ENCODE measurements around the gene MUC5B.
"Not testable (repeated sequence)": the region's sequence is repeated elsewhere in the genome, so short reads cannot be mapped to it uniquely, and the experiment has no call there.

Gene MUC5B

GRCh38 chr11:1238767-1239595 is 16.1 kb downstream of the MUC5B start:
- TF ChIP-seq CTCF (IDR thresholded peaks at IDR 0.05): no peak
- no peak overlapping the region for H3K4me3 Mint-ChIP-seq
- peaks cover 21% of the 10 kb centered on the region for H3K9me3 Mint-ChIP-seq
- H3K36me3 Mint-ChIP-seq (ENCODE audit: low read depth): no peaks in the 10 kb centered on the region
- no peak overlapping the region for H3K27ac Mint-ChIP-seq
- peaks cover 5% of the 10 kb centered on the region for H3K27me3 Mint-ChIP-seq (ENCODE audit: low read depth, poor library complexity)
- no peaks in the 10 kb centered on the region for H3K4me1 Mint-ChIP-seq
- DNase-seq: peak; percentile 89

DNA sequence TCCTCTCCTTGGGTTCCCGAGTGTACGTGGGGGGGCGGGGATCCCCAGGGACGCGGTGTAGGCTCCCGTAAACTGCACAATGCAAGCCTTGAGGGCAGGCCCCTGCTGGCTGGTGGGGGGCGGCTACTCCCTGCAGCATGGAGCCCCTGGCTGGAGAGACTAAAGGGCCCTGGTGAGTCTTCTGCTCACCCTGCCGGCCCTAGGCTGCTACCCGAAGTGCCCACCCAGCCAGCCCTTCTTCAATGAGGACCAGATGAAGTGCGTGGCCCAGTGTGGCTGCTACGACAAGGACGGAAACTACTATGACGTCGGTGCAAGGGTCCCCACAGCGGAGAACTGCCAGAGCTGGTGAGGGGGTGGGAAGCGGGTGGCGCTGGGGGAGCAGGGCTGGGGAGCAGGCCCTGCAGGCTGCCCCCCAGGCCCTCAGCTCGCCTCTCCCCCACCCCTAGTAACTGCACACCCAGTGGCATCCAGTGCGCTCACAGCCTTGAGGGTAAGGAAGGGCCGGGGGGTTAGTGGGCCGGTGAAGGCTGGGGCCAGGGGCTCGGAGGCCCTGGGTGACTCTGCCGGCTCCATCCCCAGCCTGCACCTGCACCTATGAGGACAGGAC is 16.8 kb downstream of the MUC5B start:
- no peak for DNase-seq
- no peak overlapping the region for H3K27ac Mint-ChIP-seq
- H3K4me1 Mint-ChIP-seq: no peaks in the 10 kb centered on the region
- H3K27me3 Mint-ChIP-seq (ENCODE audit: low read depth, poor library complexity): peaks cover 5% of the 10 kb centered on the region
- H3K9me3 Mint-ChIP-seq: peaks cover 24% of the 10 kb centered on the region
- H3K4me3 Mint-ChIP-seq: no peak overlapping the region
- no peaks in the 10 kb centered on the region for H3K36me3 Mint-ChIP-seq (ENCODE audit: low read depth)
- TF ChIP-seq CTCF (IDR thresholded peaks at IDR 0.05): no peak

- H3K9me3 Mint-ChIP-seq: peaks cover 27% of the 10 kb centered on the region
- DNase-seq: no peak
Measured at GRCh38 chr11:1240771-1241170, 17.9 kb downstream of the MUC5B start.

DNA sequence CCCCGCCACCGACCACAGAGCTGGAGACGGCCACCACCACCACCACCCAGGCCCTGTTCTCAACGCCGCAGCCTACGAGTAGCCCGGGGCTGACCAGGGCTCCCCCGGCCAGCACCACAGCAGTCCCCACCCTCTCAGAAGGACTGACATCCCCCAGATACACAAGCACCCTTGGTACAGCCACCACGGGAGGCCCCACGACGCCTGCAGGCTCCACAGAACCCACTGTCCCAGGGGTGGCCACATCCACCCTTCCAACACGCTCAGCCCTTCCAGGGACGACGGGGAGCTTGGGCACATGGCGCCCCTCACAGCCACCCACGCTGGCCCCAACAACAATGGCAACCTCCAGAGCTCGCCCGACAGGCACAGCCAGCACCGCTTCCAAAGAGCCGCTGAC is 18.8 kb downstream of the MUC5B start:
- no peak overlapping the region for H3K27ac Mint-ChIP-seq
- no peak for DNase-seq
- no peak overlapping the region for H3K4me3 Mint-ChIP-seq
- no peaks in the 10 kb centered on the region for H3K4me1 Mint-ChIP-seq
- no peak for TF ChIP-seq CTCF (IDR thresholded peaks at IDR 0.05)
- no peaks in the 10 kb centered on the region for H3K36me3 Mint-ChIP-seq (ENCODE audit: low read depth)
- peaks cover 11% of the 10 kb centered on the region for H3K27me3 Mint-ChIP-seq (ENCODE audit: low read depth, poor library complexity)
- H3K9me3 Mint-ChIP-seq: peaks cover 36% of the 10 kb centered on the region

More at GRCh38 chr11:1240771-1241170, 17.9 kb downstream of the MUC5B start:
- H3K27ac Mint-ChIP-seq: no peak overlapping the region
- no peak for TF ChIP-seq CTCF (IDR thresholded peaks at IDR 0.05)
- no peaks in the 10 kb centered on the region for H3K36me3 Mint-ChIP-seq (ENCODE audit: low read depth)
- peaks cover 5% of the 10 kb centered on the region for H3K27me3 Mint-ChIP-seq (ENCODE audit: low read depth, poor library complexity)
- H3K4me3 Mint-ChIP-seq: no peak overlapping the region
- H3K4me1 Mint-ChIP-seq: no peaks in the 10 kb centered on the region

DNA sequence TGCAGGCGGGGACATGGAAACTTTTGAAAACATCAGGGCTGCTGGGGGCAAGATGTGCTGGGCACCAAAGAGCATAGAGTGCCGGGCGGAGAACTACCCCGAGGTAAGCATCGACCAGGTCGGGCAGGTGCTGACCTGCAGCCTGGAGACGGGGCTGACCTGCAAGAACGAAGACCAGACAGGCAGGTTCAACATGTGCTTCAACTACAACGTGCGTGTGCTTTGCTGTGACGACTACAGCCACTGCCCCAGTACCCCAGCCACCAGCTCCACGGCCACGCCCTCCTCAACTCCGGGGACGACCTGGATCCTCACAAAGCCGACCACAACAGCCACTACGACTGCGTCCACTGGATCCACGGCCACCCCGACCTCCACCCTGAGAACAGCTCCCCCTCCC is 19.4 kb downstream of the MUC5B start:
- TF ChIP-seq CTCF (IDR thresholded peaks at IDR 0.05): no peak
- DNase-seq: no peak

DNA sequence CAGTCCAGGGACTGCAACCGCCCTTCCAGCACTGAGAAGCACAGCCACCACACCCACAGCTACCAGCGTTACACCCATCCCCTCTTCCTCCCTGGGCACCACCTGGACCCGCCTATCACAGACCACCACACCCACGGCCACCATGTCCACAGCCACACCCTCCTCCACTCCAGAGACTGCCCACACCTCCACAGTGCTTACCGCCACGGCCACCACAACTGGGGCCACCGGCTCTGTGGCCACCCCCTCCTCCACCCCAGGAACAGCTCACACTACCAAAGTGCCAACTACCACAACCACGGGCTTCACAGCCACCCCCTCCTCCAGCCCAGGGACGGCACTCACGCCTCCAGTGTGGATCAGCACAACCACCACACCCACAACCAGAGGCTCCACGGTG is 19.9 kb downstream of the MUC5B start:
- not testable (repeated sequence) for DNase-seq; H3K36me3 Mint-ChIP-seq (ENCODE audit: low read depth); H3K4me3 Mint-ChIP-seq; H3K27me3 Mint-ChIP-seq (ENCODE audit: low read depth, poor library complexity); H3K27ac Mint-ChIP-seq; H3K4me1 Mint-ChIP-seq
- peaks cover 40% of the 10 kb centered on the region for H3K9me3 Mint-ChIP-seq

More for the DNA sequence above, 19.4 kb downstream of the MUC5B start:
- no peak overlapping the region for H3K27ac Mint-ChIP-seq
- H3K4me3 Mint-ChIP-seq: no peak overlapping the region
- no peaks in the 10 kb centered on the region for H3K4me1 Mint-ChIP-seq
- peaks cover 40% of the 10 kb centered on the region for H3K9me3 Mint-ChIP-seq
- H3K27me3 Mint-ChIP-seq (ENCODE audit: low read depth, poor library complexity): peaks cover 12% of the 10 kb centered on the region
- no peaks in the 10 kb centered on the region for H3K36me3 Mint-ChIP-seq (ENCODE audit: low read depth)

GRCh38 chr11:1243521-1243920 is 20.7 kb downstream of the MUC5B start:
- H3K27ac Mint-ChIP-seq; DNase-seq; H3K4me1 Mint-ChIP-seq; H3K27me3 Mint-ChIP-seq (ENCODE audit: low read depth, poor library complexity); H3K4me3 Mint-ChIP-seq; H3K36me3 Mint-ChIP-seq (ENCODE audit: low read depth): not testable (repeated sequence)
- peaks cover 45% of the 10 kb centered on the region for H3K9me3 Mint-ChIP-seq

DNA sequence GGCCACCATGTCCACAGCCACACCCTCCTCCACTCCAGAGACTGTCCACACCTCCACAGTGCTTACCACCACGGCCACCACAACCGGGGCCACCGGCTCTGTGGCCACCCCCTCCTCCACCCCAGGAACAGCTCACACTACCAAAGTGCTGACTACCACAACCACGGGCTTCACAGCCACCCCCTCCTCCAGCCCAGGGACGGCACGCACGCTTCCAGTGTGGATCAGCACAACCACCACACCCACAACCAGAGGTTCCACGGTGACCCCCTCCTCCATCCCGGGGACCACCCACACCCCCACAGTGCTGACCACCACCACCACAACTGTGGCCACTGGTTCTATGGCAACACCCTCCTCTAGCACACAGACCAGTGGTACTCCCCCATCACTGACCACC is 21.7 kb downstream of the MUC5B start:
- H3K4me3 Mint-ChIP-seq; H3K27me3 Mint-ChIP-seq (ENCODE audit: low read depth, poor library complexity); H3K4me1 Mint-ChIP-seq; H3K36me3 Mint-ChIP-seq (ENCODE audit: low read depth); H3K27ac Mint-ChIP-seq; DNase-seq: not testable (repeated sequence)
- peaks cover 47% of the 10 kb centered on the region for H3K9me3 Mint-ChIP-seq

DNA sequence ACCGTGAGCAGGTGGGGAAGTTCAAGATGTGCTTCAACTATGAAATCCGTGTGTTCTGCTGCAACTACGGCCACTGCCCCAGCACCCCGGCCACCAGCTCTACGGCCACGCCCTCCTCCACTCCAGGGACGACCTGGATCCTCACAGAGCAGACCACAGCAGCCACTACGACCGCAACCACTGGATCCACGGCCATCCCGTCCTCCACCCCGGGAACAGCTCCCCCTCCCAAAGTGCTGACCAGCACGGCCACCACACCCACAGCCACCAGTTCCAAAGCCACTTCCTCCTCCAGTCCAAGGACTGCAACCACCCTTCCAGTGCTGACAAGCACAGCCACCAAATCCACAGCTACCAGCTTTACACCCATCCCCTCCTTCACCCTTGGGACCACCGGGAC is 22.9 kb downstream of the MUC5B start:
- not testable (repeated sequence) for H3K27ac Mint-ChIP-seq; DNase-seq; H3K27me3 Mint-ChIP-seq (ENCODE audit: low read depth, poor library complexity); H3K4me1 Mint-ChIP-seq; H3K36me3 Mint-ChIP-seq (ENCODE audit: low read depth); H3K4me3 Mint-ChIP-seq
- H3K9me3 Mint-ChIP-seq: peaks cover 57% of the 10 kb centered on the region
